Measurements from ENCODE around the gene SAP130. TPM values are rescaled to one million over a fixed set of nuclear protein-coding genes. Genes with fewer than 3 reads are reported as not detected.

The SAP130 gene
- polyA plus RNA-seq, 1 of the 3 experiments (the other 2 are of a cell fraction): 19.0 TPM

- ChIA-PET POLR2A (no interaction called here), CTCF (no interaction called here)
- H3K4me2 ChIP-seq: no peak overlapping the region
- H3K79me2 ChIP-seq (ENCODE audit: insufficient read depth): no peaks in the 10 kb centered on the region; the same call in 1 of the 2 replicates
- no peak for DNase-seq
- WGBS (ENCODE audit: low lambda C conversion rate): 97% methylated on average over 6 of the region's 6 CpGs
- no peak overlapping the region for H3K4me3 ChIP-seq (ENCODE audit: low read depth in 2 of 2, low read length in 1 of 2)
- no peaks in the 10 kb centered on the region for H3K9me3 ChIP-seq
- H3K4me1 ChIP-seq (ENCODE audit: control insufficient read depth in 1 of 2, insufficient read depth in 2 of 2, low read depth in 1 of 2, low read length in 1 of 2): peaks cover 0 to 3% of the 10 kb centered on the region in 2 experiments; a peak in 1 of 4 replicates
- H3K9me2 ChIP-seq: no peaks in the 10 kb centered on the region
- H3K9ac ChIP-seq: no peak overlapping the region
- no peaks in the 10 kb centered on the region for H3K27me3 ChIP-seq (ENCODE audit: insufficient read depth)
- no peak for TF ChIP-seq NRF1 (IDR thresholded peaks at IDR 0.05; ENCODE audit: low read depth, low read length)
- TF ChIP-seq RFX5 (IDR thresholded peaks at IDR 0.05; ENCODE audit: low read length): no peak
- TF ChIP-seq FOXM1 (IDR thresholded peaks at IDR 0.05; ENCODE audit: low read depth): no peak
- no peak for TF ChIP-seq ELF1 (IDR thresholded peaks at IDR 0.05)
- no peak for TF ChIP-seq POLR2AphosphoS5 (IDR thresholded peaks at IDR 0.05; ENCODE audit: low read depth, low read length)
- TF ChIP-seq, protein P1, sequence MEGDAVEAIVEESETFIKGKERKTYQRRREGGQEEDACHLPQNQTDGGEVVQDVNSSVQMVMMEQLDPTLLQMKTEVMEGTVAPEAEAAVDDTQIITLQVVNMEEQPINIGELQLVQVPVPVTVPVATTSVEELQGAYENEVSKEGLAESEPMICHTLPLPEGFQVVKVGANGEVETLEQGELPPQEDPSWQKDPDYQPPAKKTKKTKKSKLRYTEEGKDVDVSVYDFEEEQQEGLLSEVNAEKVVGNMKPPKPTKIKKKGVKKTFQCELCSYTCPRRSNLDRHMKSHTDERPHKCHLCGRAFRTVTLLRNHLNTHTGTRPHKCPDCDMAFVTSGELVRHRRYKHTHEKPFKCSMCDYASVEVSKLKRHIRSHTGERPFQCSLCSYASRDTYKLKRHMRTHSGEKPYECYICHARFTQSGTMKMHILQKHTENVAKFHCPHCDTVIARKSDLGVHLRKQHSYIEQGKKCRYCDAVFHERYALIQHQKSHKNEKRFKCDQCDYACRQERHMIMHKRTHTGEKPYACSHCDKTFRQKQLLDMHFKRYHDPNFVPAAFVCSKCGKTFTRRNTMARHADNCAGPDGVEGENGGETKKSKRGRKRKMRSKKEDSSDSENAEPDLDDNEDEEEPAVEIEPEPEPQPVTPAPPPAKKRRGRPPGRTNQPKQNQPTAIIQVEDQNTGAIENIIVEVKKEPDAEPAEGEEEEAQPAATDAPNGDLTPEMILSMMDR (IDR thresholded peaks at IDR 0.05): no peak
- no peak for TF ChIP-seq TEAD4 (IDR thresholded peaks at IDR 0.05; ENCODE audit: borderline replicate concordance, insufficient read depth)
- TF ChIP-seq SIN3A (IDR thresholded peaks at IDR 0.05; ENCODE audit: borderline replicate concordance, low read depth, low read length): no peak
- TF ChIP-seq GABPA (IDR thresholded peaks at IDR 0.05; ENCODE audit: low read depth): no peak
- TF ChIP-seq, protein P2, sequence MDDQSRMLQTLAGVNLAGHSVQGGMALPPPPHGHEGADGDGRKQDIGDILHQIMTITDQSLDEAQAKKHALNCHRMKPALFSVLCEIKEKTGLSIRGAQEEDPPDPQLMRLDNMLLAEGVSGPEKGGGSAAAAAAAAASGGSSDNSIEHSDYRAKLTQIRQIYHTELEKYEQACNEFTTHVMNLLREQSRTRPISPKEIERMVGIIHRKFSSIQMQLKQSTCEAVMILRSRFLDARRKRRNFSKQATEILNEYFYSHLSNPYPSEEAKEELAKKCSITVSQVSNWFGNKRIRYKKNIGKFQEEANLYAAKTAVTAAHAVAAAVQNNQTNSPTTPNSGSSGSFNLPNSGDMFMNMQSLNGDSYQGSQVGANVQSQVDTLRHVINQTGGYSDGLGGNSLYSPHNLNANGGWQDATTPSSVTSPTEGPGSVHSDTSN (IDR thresholded peaks at IDR 0.05): no peak
- TF ChIP-seq RXRA (IDR thresholded peaks at IDR 0.05; ENCODE audit: borderline replicate concordance, low read depth): no peak
- TF ChIP-seq, protein P3, sequence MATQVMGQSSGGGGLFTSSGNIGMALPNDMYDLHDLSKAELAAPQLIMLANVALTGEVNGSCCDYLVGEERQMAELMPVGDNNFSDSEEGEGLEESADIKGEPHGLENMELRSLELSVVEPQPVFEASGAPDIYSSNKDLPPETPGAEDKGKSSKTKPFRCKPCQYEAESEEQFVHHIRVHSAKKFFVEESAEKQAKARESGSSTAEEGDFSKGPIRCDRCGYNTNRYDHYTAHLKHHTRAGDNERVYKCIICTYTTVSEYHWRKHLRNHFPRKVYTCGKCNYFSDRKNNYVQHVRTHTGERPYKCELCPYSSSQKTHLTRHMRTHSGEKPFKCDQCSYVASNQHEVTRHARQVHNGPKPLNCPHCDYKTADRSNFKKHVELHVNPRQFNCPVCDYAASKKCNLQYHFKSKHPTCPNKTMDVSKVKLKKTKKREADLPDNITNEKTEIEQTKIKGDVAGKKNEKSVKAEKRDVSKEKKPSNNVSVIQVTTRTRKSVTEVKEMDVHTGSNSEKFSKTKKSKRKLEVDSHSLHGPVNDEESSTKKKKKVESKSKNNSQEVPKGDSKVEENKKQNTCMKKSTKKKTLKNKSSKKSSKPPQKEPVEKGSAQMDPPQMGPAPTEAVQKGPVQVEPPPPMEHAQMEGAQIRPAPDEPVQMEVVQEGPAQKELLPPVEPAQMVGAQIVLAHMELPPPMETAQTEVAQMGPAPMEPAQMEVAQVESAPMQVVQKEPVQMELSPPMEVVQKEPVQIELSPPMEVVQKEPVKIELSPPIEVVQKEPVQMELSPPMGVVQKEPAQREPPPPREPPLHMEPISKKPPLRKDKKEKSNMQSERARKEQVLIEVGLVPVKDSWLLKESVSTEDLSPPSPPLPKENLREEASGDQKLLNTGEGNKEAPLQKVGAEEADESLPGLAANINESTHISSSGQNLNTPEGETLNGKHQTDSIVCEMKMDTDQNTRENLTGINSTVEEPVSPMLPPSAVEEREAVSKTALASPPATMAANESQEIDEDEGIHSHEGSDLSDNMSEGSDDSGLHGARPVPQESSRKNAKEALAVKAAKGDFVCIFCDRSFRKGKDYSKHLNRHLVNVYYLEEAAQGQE (IDR thresholded peaks at IDR 0.05; ENCODE audit: low read depth, low read length): no peak
- no peaks in the 10 kb centered on the region for H4K20me1 ChIP-seq (ENCODE audit: insufficient read depth)
- peaks cover 30 to 56% of the 10 kb centered on the region in 2 experiments for H3K36me3 ChIP-seq (replicated peaks in 1 of 2; ENCODE audit: control insufficient read depth in 1 of 2, insufficient read depth in 2 of 2, low read length in 1 of 2)
- no peak overlapping the region for H3K27ac ChIP-seq (ENCODE audit: low read depth in 2 of 2, low read length in 1 of 2)
- H2AFZ ChIP-seq (ENCODE audit: low read depth): no peak overlapping the region
- no peaks in the 10 kb centered on the region for H3F3A ChIP-seq (replicated peaks; ENCODE audit: insufficient read depth)
Observed at GRCh38 chr2:127957240-127957639, 70.6 kb downstream of the SAP130 start.
